HG02943 (cell line): Measurements from ENCODE around the gene CFAP73.

ENCODE experiments used
- ATAC-seq: cut with Tn5 transposase; IDR thresholded peaks from one replicate; pipeline ENCODE4 v1.9.1; 2021; ENCODE audit warnings: mild to moderate bottlenecking, low read depth, moderate library complexity; ENCODE audit not compliant: unreplicated experiment

The CFAP73 gene

DNA sequence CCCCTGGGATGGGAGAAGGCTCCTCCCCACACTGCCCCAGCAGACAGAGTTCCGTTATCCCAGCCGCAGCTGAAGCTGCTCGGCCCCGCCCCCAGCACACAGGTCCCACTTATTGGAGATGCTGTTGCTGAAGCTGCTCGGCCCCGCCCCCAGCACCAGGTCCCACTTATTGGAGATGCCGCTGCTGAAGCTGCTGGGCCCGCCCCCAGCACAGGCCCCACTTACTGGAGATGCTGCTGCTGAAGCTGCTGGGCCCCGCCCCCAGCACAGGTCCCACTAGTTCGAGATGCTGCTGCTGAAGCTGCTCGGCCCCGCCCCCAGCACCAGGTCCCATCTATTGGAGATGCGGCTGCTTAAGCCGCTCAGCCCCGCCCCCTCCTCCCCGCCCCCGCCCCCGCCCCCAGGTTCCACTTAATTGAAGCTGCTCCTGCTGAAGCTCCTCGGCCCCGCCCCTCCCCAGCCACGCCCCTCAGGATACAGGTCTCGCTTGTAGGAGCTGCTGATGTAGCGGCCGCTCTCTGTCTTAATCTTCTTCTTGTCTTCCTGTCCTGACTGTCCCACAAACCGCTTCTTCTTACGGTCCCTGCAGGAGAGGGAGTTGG lies 12.0 kb downstream of the CFAP73 start:
- ATAC-seq, result no peak

GRCh38 chr12:113162102-113163029 lies 12.8 kb downstream of the CFAP73 start:
- no peak for ATAC-seq

DNA sequence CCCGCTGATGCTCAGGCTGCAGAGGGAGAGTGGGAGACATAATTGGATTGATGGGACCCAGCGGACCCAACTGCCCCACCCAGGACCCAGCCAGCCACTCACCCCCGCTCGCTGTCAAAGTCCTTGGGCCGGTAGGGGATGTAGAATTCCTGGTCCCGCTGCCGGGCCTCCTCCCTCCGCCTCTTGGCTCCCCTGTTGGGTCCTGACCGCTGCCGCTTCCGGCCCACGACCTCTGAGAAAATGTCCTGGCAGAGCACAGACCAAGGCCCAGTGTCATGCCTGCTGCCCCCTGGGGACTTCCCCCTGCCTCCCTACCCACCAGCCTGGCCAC lies 13.5 kb downstream of the CFAP73 start:
- ATAC-seq, result no peak

GRCh38 chr12:113164014-113164413 lies 14.5 kb downstream of the CFAP73 start:
- no peak for ATAC-seq

- no peak for ATAC-seq
Observed at GRCh38 chr12:113165521-113166450, 16.3 kb downstream of the CFAP73 start.

GRCh38 chr12:113167868-113168267 lies 18.3 kb downstream of the CFAP73 start:
- no peak for ATAC-seq

DNA sequence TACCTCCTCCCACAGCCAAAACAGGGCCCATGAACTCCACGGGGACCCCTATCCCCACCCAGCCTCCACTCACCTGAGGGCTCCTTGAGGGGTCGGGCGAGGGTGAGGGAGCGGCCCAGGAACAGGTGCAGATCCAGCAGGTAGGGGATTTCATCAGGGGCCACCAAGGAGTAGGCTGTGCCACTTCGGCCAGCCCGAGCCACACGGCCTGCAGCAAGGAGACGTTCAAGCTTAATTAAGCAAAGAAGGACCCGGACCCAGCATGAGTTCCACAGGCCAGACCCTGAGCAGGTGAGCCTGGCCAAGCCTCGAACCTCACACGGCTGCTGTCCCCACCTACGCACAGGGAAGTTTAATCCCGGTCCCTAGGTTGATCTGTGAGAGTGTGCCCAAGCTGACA lies 20.2 kb downstream of the CFAP73 start:
- ATAC-seq, result no peak

DNA sequence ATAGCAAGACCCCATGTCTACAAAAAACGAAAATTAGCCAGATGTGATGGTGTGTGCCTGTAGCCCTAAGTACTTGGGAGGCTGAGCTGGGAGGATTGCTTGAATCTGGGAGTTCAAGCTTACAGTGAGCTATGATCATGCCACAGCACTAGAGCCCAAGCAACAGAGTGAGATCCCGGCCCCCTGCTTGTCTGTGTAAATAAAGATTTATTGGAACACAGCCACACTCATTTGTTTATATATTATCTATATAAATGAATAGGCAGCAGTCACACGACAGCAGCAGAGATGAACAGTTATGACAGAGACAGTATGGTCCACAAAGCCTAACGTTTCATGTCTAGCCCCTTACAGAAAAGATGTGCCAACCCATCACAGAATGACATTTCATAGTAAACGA lies 20.9 kb downstream of the CFAP73 start:
- no peak for ATAC-seq

- ATAC-seq, result no peak
Observed at GRCh38 chr12:113170926-113171325, 21.4 kb downstream of the CFAP73 start.

- ATAC-seq, result no peak
Observed at GRCh38 chr12:113171543-113171942, 22.0 kb downstream of the CFAP73 start.

- no peak for ATAC-seq
Observed at GRCh38 chr12:113172185-113172584, 22.7 kb downstream of the CFAP73 start.

DNA sequence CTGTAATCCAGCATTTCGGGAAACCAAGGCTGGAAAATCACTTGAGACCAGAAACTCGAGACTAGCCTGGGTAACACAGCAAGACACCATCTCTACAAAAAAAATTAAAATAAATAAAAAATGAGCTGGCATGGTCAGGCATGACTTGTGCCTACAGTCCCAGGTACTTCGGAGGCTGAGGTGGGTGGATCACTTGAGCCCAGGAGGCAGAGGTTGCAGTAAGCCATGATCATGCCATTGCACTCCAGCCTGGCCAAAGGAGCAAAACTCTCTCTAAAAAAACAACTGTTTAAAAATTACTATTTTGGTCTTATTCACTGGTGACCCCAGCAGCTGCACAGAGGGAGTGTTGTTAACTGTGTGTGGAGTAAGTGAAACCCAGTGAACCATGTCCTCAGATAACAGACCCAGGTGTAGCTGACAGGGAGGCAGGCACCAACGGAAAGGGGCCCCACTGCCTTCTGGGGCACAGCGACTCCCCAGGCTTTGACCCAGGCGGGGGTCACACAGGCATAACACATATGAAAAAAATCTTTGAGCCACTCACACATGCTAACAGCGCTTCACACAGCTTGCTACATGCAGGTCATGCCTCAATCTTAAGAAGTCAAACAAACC lies 23.7 kb downstream of the CFAP73 start:
- no peak for ATAC-seq

DNA sequence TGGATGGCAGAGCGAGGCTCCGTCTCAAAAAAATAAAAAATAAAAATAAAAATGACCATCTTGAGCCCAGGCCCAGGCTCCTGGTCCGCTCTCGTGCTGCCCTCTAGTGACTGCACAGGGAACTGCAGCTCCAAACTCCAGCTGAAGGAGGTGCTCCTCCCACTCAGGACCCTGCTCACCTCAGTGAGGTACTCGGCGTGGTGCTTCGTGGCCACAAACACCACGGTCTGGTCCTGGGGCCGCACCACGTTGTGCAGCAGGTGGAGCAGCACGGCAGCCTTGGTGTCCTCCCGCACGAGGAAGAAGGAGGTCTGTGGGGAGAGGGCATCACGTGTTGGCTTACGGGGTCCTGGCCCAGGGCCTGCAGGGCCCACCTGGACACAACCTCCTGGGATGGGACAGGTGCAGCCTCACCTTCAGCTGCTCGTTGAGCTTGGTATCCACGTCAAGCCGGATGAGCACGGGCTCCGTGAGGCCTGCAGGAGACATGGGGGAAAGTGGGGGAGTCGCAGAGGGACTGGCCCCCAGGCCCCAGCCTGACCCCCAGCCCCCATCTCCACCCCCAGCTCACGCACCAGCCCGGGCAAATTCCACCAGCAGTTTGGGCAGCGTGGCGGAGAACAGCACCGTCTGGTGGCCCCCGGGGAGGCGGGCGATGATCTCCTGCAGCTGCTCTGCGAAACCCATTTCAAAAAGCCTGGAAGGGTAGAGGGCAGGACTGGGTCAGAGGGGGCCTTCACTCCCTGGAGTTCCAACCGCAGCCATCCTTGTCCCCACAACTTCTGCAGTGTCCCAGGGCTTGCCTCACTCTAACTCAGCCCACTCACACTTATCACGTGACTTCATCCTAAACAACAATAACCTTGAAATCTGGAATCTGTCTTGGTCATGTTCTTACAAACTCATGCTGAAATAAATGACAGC lies 25.2 kb downstream of the CFAP73 start:
- ATAC-seq, result no peak

GRCh38 chr12:113179023-113179422 lies 29.5 kb downstream of the CFAP73 start:
- no peak for ATAC-seq

- no peak for ATAC-seq
Observed at GRCh38 chr12:113180333-113180732, 30.8 kb downstream of the CFAP73 start.

GRCh38 chr12:113181975-113182374 lies 32.5 kb downstream of the CFAP73 start:
- ATAC-seq, result no peak

DNA sequence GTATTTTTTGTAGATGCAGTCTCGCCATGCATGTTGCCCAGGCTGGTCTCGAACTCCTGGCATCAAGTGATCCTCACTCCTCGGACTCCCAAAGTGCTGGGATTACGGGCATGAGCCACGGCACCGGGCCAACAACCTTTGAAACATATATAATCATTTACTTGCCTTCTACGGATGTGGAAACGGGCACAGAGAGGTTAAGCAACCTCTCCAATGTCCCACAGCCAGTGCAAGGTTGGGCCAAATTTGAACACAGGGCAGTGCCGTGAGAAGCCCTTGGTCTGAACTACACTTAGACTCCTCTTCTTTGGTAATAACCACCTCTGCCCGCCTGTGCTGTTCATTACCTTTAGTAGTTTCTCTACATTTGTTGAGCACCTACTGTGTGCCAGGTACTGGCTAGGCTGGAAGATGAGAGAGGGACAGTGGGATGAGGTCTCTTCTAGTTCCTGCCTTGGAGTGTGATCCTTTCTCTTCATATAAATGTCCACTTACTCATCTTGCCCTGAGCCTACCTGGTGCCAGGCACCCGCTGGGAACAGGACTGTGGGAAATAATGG lies 33.6 kb downstream of the CFAP73 start:
- no peak for ATAC-seq

DNA sequence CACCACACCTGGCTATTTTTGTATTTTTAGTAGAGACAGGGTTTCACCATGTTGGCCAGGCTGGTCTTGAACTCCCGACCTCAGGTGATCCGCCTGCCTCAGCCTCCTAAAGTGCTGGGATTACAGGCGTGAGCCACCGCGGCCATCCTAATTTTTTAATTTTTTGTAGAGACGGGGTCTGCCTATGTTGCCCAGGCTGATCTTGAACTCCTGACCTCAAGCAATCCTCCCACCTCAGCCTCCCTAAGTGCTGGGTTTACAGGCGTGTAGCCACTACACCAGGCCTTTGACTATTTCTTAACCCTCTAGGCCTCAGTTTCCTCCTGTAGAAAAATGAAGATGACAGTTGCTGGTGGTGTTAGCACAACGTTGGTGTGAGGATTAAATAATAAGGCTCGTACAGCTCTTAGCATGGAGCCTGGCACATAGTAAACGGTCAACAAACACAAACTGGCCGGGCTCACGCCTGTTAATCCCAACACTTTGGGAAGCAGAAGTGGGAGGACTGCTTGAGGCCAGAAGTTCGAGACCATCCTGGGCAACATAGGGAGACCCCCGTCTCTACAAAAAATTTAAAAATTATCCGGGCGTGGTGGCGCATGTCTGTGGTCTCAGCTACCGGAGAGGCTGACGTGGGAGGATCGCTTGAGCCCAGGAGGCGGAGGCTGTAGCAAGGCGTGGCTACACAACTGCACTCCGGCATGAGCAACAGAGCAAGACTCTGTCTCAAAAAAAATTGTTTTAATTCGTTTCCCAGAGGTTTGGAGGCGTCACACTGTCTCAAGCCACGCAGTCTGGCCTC lies 34.8 kb downstream of the CFAP73 start:
- peak; percentile 49 for ATAC-seq

- peak; percentile 79 for ATAC-seq
Observed at GRCh38 chr12:113184900-113185179, 35.3 kb downstream of the CFAP73 start.
